Measurements from ENCODE around the gene EXTL2.
A peak's percentile ranks its signal among the peaks of the same experiment; 100 is the strongest.

EXTL2 gene

GRCh38 chr1:100893718-100894117, 924 bp downstream of the EXTL2 start:
- Histone ChIP-seq H3K4me3 (ENCODE audit: low read depth, low read length) (peak overlapping the region; percentile 66), H3K4me1 (ENCODE audit: control insufficient read depth, insufficient read depth, low read length) (0 out of 2 replicates have a peak, but pooled peaks cover 2% of the 10 kb centered on the region), H3K27ac (ENCODE audit: extremely low read depth, low read depth, low read length) (no peak overlapping the region), H3K9me3 (ENCODE audit: control insufficient read depth, insufficient read depth, low read depth, low read length) (no peaks in the 10 kb centered on the region), H3K36me3 (ENCODE audit: control insufficient read depth in 2 of 2, insufficient read depth in 1 of 2, low read length in 2 of 2) (peaks cover 3 to 12% of the 10 kb centered on the region in 2 experiments; a peak in 2 of 3 replicates)
- TF ChIP-seq ZNF776 (tag by site-specific recombination; IDR thresholded peaks at IDR 0.05; ENCODE audit: borderline replicate concordance) = no peak
- TF ChIP-seq PRDM4 (tag by site-specific recombination; IDR thresholded peaks at IDR 0.05) = peak; percentile 57
- CTCF ChIA-PET = no interaction called here
- POLR2A ChIA-PET = interaction anchor here (1.6 kb wide), 1 partner anchor 343 kb away, joined by 4 read pairs; no protein-coding TSS in a partner anchor

GRCh38 chr1:100892554-100892953, 2.1 kb downstream of the EXTL2 start:
- H3K9me3 ChIP-seq (ENCODE audit: control insufficient read depth, insufficient read depth, low read depth, low read length) = no peaks in the 10 kb centered on the region
- no peak overlapping the region for H3K27ac ChIP-seq (ENCODE audit: extremely low read depth, low read depth, low read length)
- no peak for TF ChIP-seq SCRT2 (tag by site-specific recombination; IDR thresholded peaks at IDR 0.05)
- TF ChIP-seq MZF1 (tag by site-specific recombination; IDR thresholded peaks at IDR 0.05; ENCODE audit: borderline replicate concordance) = no peak
- no peak for TF ChIP-seq ZNF280D (tag by site-specific recombination; IDR thresholded peaks at IDR 0.05)
- TF ChIP-seq RBAK (tag by site-specific recombination; IDR thresholded peaks at IDR 0.05) = no peak
- TF ChIP-seq, protein P1, sequence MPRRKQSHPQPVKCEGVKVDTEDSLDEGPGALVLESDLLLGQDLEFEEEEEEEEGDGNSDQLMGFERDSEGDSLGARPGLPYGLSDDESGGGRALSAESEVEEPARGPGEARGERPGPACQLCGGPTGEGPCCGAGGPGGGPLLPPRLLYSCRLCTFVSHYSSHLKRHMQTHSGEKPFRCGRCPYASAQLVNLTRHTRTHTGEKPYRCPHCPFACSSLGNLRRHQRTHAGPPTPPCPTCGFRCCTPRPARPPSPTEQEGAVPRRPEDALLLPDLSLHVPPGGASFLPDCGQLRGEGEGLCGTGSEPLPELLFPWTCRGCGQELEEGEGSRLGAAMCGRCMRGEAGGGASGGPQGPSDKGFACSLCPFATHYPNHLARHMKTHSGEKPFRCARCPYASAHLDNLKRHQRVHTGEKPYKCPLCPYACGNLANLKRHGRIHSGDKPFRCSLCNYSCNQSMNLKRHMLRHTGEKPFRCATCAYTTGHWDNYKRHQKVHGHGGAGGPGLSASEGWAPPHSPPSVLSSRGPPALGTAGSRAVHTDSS (tag by site-specific recombination; IDR thresholded peaks at IDR 0.05) = no peak
- no peak for TF ChIP-seq ZNF423 (tag by site-specific recombination; IDR thresholded peaks at IDR 0.05)
- no peak for TF ChIP-seq ZNF529 (tag by site-specific recombination; IDR thresholded peaks at IDR 0.05; ENCODE audit: insufficient replicate concordance)
- TF ChIP-seq ZNF792 (tag by site-specific recombination; IDR thresholded peaks at IDR 0.05) = no peak
- H3K4me1 ChIP-seq (ENCODE audit: control insufficient read depth, insufficient read depth, low read length) = 0 out of 2 replicates have a peak, but pooled peaks cover 2% of the 10 kb centered on the region
- no peak overlapping the region for H3K4me3 ChIP-seq (ENCODE audit: low read depth, low read length)
- ChIA-PET POLR2A (no interaction called here), CTCF (interaction anchor here (0.7 kb wide), 1 partner anchor 30 kb away, joined by 3 read pairs; no protein-coding TSS in a partner anchor)
- H3K36me3 ChIP-seq (ENCODE audit: control insufficient read depth in 2 of 2, insufficient read depth in 1 of 2, low read length in 2 of 2) = peaks cover 0 to 6% of the 10 kb centered on the region in 2 experiments; a peak in 1 of 3 replicates

DNA sequence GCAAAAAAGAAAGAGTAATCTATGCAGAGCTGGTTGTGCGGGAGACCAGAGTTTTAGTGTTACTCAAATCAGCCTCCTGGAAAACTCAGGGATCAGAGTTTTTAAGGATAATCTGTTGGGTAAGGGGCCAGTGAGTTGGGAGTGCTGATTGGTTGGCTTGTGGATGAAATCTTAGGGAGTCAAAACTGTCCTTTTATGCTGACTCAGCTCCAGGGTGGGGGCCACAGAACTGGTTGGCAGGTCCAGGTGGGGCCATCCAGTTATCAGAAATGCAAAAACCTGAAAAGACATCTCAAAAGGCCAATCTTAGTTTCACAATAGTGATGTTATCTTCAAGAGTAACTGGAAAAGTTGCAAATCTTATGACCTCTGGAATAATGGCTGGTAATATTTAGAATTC, 3.3 kb downstream of the EXTL2 start:
- no peak overlapping the region for H3K4me3 ChIP-seq (ENCODE audit: low read depth, low read length)
- CTCF ChIA-PET = interaction anchor here (0.5 kb wide), 1 partner anchor 1114 kb away, joined by 3 read pairs; no protein-coding TSS in a partner anchor
- H3K4me1 ChIP-seq (ENCODE audit: control insufficient read depth, insufficient read depth, low read length) = 0 out of 2 replicates have a peak, but pooled peaks cover 2% of the 10 kb centered on the region
- POLR2A ChIA-PET = no interaction called here
- peaks cover 0 to 6% of the 10 kb centered on the region in 2 experiments; a peak in 1 of 3 replicates for H3K36me3 ChIP-seq (ENCODE audit: control insufficient read depth in 2 of 2, insufficient read depth in 1 of 2, low read length in 2 of 2)
- no peaks in the 10 kb centered on the region for H3K9me3 ChIP-seq (ENCODE audit: control insufficient read depth, insufficient read depth, low read depth, low read length)
- no peak overlapping the region for H3K27ac ChIP-seq (ENCODE audit: extremely low read depth, low read depth, low read length)
- TF ChIP-seq ZEB2 (tag by site-specific recombination; IDR thresholded peaks at IDR 0.05) (no peak), ZNF473 (tag by site-specific recombination; IDR thresholded peaks at IDR 0.05) (no peak), ZNF571 (tag by site-specific recombination; IDR thresholded peaks at IDR 0.05) (no peak), SALL2 (tag by site-specific recombination; IDR thresholded peaks at IDR 0.05; ENCODE audit: borderline replicate concordance) (no peak), ZNF658 (tag by site-specific recombination; IDR thresholded peaks at IDR 0.05) (no peak), ZNF426 (tag by site-specific recombination; IDR thresholded peaks at IDR 0.05) (no peak), ZNF16 (tag by site-specific recombination; IDR thresholded peaks at IDR 0.05; ENCODE audit: low read depth) (no peak), ZNF416 (tag by site-specific recombination; IDR thresholded peaks at IDR 0.05) (no peak), ZNF626 (tag by site-specific recombination; IDR thresholded peaks at IDR 0.05) (no peak), GLI4 (tag by site-specific recombination; IDR thresholded peaks at IDR 0.05) (no peak)
- TF ChIP-seq, protein P2, sequence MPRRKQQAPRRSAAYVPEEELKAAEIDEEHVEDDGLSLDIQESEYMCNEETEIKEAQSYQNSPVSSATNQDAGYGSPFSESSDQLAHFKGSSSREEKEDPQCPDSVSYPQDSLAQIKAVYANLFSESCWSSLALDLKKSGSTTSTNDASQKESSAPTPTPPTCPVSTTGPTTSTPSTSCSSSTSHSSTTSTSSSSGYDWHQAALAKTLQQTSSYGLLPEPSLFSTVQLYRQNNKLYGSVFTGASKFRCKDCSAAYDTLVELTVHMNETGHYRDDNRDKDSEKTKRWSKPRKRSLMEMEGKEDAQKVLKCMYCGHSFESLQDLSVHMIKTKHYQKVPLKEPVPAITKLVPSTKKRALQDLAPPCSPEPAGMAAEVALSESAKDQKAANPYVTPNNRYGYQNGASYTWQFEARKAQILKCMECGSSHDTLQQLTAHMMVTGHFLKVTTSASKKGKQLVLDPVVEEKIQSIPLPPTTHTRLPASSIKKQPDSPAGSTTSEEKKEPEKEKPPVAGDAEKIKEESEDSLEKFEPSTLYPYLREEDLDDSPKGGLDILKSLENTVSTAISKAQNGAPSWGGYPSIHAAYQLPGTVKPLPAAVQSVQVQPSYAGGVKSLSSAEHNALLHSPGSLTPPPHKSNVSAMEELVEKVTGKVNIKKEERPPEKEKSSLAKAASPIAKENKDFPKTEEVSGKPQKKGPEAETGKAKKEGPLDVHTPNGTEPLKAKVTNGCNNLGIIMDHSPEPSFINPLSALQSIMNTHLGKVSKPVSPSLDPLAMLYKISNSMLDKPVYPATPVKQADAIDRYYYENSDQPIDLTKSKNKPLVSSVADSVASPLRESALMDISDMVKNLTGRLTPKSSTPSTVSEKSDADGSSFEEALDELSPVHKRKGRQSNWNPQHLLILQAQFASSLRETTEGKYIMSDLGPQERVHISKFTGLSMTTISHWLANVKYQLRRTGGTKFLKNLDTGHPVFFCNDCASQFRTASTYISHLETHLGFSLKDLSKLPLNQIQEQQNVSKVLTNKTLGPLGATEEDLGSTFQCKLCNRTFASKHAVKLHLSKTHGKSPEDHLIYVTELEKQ (tag by site-specific recombination; IDR thresholded peaks at IDR 0.05; ENCODE audit: borderline replicate concordance) = no peak
